Keratinocyte (primary cell): ENCODE results near the gene BANK1. TPM values are rescaled to one million over a fixed set of nuclear protein-coding genes. Genes with fewer than 3 reads are reported as not detected.

Experiments
- DNase-seq: peaks from one replicate; pipeline ENCODE4 v3.0.0-alpha.2; 2011; ENCODE audit warnings: low read depth, missing footprints, low spot score
- FAIRE-seq: peaks from 2 replicates; lab custom pipeline; 2011; peaks lifted over from hg19 to GRCh38; lab: Jason Lieb, UNC
- H2AFZ ChIP-seq: 2 replicates; pipeline ENCODE4 v1.6.0; 2012; ENCODE audit warnings: low read length, control low read depth, inconsistent platforms; ENCODE audit not compliant: control insufficient read depth
- H3K27ac ChIP-seq: 2 replicates; pipeline ENCODE4 v1.5.1; 2011; ENCODE audit warnings: low read length; ENCODE audit not compliant: control insufficient read depth, insufficient read depth
- H3K27me3 ChIP-seq: 3 replicates; pipeline ENCODE4 v1.6.0; 2011; ENCODE audit warnings: low read length; ENCODE audit not compliant: control insufficient read depth, insufficient read depth; ENCODE audit errors: extremely low read depth
- H3K36me3 ChIP-seq, 2 experiments: 2 replicates in 1 of 2; 3 replicates in 1 of 2; pipeline ENCODE4 v1.5.1; 2011; ENCODE audit warnings: low read length in 2 of 2, mild to moderate bottlenecking in 1 of 2; ENCODE audit not compliant: control insufficient read depth in 2 of 2, insufficient read depth in 2 of 2; ENCODE audit errors: extremely low read depth in 1 of 2
- H3K4me1 ChIP-seq: 3 replicates; pipeline ENCODE4 v1.5.1; 2011; ENCODE audit warnings: low read length; ENCODE audit not compliant: control insufficient read depth, insufficient read depth; ENCODE audit errors: extremely low read depth
- H3K4me2 ChIP-seq: 3 replicates; pipeline ENCODE4 v1.6.0; 2011; ENCODE audit warnings: low read depth, low read length; ENCODE audit not compliant: control insufficient read depth, insufficient read depth; ENCODE audit errors: extremely low read depth
- H3K4me3 ChIP-seq, 3 experiments: fragments of 200-600 bp in 1 of 3; sonication (generic) in 1 of 3; 2 replicates in 2 of 3; 3 replicates in 1 of 3; pipeline ENCODE4 v1.5.1; 2011 to 2016; ENCODE audit warnings: low read length in 3 of 3, mild to moderate bottlenecking in 3 of 3, control low read depth in 2 of 3, inconsistent platforms in 1 of 3, low read depth in 1 of 3, mixed read lengths in 1 of 3, mixed run types in 1 of 3, moderate library complexity in 1 of 3; ENCODE audit not compliant: control insufficient read depth in 2 of 3, insufficient read depth in 2 of 3; ENCODE audit errors: extremely low read depth in 1 of 3
- H3K79me2 ChIP-seq: 2 replicates; pipeline ENCODE4 v1.6.0; 2012; ENCODE audit warnings: low read length; ENCODE audit not compliant: control insufficient read depth, insufficient read depth
- H3K9ac ChIP-seq: 3 replicates; pipeline ENCODE4 v1.6.0; 2011; ENCODE audit warnings: low read length; ENCODE audit not compliant: control insufficient read depth, insufficient read depth; ENCODE audit errors: extremely low read depth
- H3K9me1 ChIP-seq: 3 replicates; pipeline ENCODE4 v1.6.0; 2011; ENCODE audit warnings: low read length; ENCODE audit not compliant: control insufficient read depth, insufficient read depth; ENCODE audit errors: extremely low read depth
- H3K9me3 ChIP-seq: 2 replicates; pipeline ENCODE4 v1.5.1; 2012; ENCODE audit warnings: low read depth, low read length; ENCODE audit not compliant: control insufficient read depth
- H4K20me1 ChIP-seq: 3 replicates; pipeline ENCODE4 v1.6.0; 2011; ENCODE audit warnings: low read length; ENCODE audit not compliant: control insufficient read depth, insufficient read depth; ENCODE audit errors: extremely low read depth
- CTCF ChIP-seq, 3 experiments: IDR thresholded peaks in 1 of 3; conservative IDR thresholded peaks in 1 of 3; optimal IDR thresholded peaks in 1 of 3; 2 replicates in 2 of 3; 3 replicates in 1 of 3; pipeline versions ENCODE3 to v1.5.1; 2011; ENCODE audit warnings: low read length in 3 of 3, mild to moderate bottlenecking in 3 of 3, moderate library complexity in 2 of 3, control low read depth in 1 of 3, inconsistent platforms in 1 of 3; ENCODE audit not compliant: insufficient read depth in 2 of 3; ENCODE audit errors: extremely low read depth in 1 of 3
- EZH2 ChIP-seq: IDR thresholded peaks from one replicate; pipeline ENCODE4 v1.6.1; 2012; ENCODE audit warnings: inconsistent platforms, mild to moderate bottlenecking, low read length, moderate library complexity
- dilution Hi-C: fragments of 300-500 bp; cut with MboI; formaldehyde crosslinking; loops from one replicate; pipeline ENCODE4 v1.7.0; 2020; ENCODE audit warnings: low sequenced_read_pairs; ENCODE audit not compliant: extremely low pct_ligation_motif_present
- polyA plus RNA-seq, 5 experiments: library from polyadenylated mRNA; depleted of rRNA in 3 of 5; stranded (reverse) in 3 of 5; stranded (forward) in 1 of 5; unstranded in 1 of 5; fragments of >200 nt; gene quantifications; 1 replicate in 1 of 5; 2 replicates in 3 of 5; 3 replicates in 1 of 5; pipeline versions ENCODE4 v1.2.1 to v1.2.3, GENCODE V29; 2011 to 2012; ENCODE audit warnings: missing spikeins in 2 of 5, low read depth in 1 of 5, low replicate concordance in 1 of 5

Gene BANK1
- polyA plus RNA-seq, 1 donor (not counting 4 experiments of a cell fraction or from before 2014, with no cell fraction given): 0.25 TPM

GRCh38 chr4:101977076-101977475, 186.5 kb downstream of the BANK1 start:
- Histone ChIP-seq H4K20me1 (no peaks in the 10 kb centered on the region), H3K36me3 (no peaks in the 10 kb centered on the region), H3K79me2 (no peaks in the 10 kb centered on the region), H2AFZ (no peak overlapping the region), H3K27ac (no peak overlapping the region), H3K9ac (no peak overlapping the region), H3K4me3 (no peak overlapping the region), H3K27me3 (no peaks in the 10 kb centered on the region), H3K9me3 (no peaks in the 10 kb centered on the region), H3K9me1 (no peaks in the 10 kb centered on the region), H3K4me1 (peaks cover 24% of the 10 kb centered on the region), H3K4me2 (no peak overlapping the region)
- FAIRE-seq (peak; percentile 100), DNase-seq (peak; percentile 84)
- TF ChIP-seq CTCF (optimal IDR thresholded peaks at IDR 0.05 in 1 of 3, IDR thresholded peaks at IDR 0.05 in 1 of 3, conservative IDR thresholded peaks at IDR 0.05 in 1 of 3; ENCODE audit: extremely low read depth in 1 of 3, insufficient read depth in 2 of 3, low read length in 3 of 3): no peak
- TF ChIP-seq EZH2: no peak
- dilution Hi-C loops: no loop called here

- Histone ChIP-seq H3K4me1 (peaks cover 16% of the 10 kb centered on the region), H3K27ac (no peak overlapping the region), H3K4me3 (no peak overlapping the region), H3K36me3 (no peaks in the 10 kb centered on the region), H3K4me2 (peak overlapping the region; percentile 52), H3K9me1 (no peaks in the 10 kb centered on the region), H3K79me2 (no peaks in the 10 kb centered on the region), H3K9me3 (no peaks in the 10 kb centered on the region), H4K20me1 (no peaks in the 10 kb centered on the region), H3K27me3 (no peaks in the 10 kb centered on the region), H2AFZ (peak overlapping the region; percentile 85), H3K9ac (no peak overlapping the region)
- TF ChIP-seq CTCF (optimal IDR thresholded peaks at IDR 0.05 in 1 of 3, IDR thresholded peaks at IDR 0.05 in 1 of 3, conservative IDR thresholded peaks at IDR 0.05 in 1 of 3; ENCODE audit: extremely low read depth in 1 of 3, insufficient read depth in 2 of 3, low read length in 3 of 3) (no peak), EZH2 (no peak)
- DNase-seq (peak; percentile 7), FAIRE-seq (peak; percentile 90)
- dilution Hi-C loops: no loop called here
Observed at GRCh38 chr4:101981756-101982155, 191.2 kb downstream of the BANK1 start.
